ENCODE results near the gene FTCD.
"Not testable (repeated sequence)": the region's sequence is repeated elsewhere in the genome, so short reads cannot be mapped to it uniquely, and the experiment has no call there.

FTCD gene

GRCh38 chr21:46108827-46109312 is 46.5 kb downstream of the FTCD start:
- DNase-seq = no peak

- not testable (repeated sequence) for DNase-seq
Observed at GRCh38 chr21:46107376-46107775, 48.0 kb downstream of the FTCD start.

GRCh38 chr21:46104104-46104503 is 51.3 kb downstream of the FTCD start:
- DNase-seq = no peak

- no peak for DNase-seq
Observed at GRCh38 chr21:46100906-46101305, 54.5 kb downstream of the FTCD start.

DNA sequence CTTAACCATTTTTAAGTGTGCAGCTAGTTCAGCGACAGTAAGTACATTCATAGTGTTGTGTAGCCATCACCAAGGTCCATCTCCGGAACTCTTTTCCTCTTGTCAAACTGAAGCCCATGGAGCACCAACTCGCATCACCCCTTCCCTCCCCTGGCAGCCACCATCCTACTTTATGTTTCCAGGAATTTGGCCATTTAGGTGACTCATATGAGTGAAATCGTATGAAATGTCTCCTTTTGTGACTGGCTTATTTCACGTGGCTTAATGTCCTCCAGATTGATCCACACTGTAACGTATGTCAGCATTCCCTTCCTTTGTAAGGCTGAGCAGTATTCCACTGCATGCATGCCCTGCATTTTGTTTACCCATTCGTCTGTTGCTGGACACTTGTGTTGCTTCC is 55.0 kb downstream of the FTCD start:
- no peak for DNase-seq

GRCh38 chr21:46100020-46100419 is 55.4 kb downstream of the FTCD start:
- DNase-seq = no peak

DNA sequence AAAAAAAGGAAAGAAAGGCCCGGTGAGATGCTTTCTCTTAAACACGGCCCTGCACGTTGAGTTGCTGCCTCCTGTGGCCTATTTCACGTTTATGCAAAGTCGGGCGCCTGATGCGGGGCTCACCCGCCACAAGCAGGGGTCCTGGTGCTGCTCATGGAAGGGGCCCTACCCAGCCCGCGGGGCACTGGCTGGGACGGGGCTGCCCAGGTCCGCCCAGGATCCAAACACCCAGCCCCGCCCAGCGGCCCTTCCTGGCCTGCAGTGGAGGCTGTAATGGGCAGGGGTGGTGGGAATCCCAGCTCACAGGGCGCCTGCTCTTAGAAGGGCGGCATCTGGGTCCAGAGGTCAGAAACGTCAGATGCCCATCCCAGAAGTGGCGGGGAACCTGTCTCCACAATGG is 55.9 kb downstream of the FTCD start:
- no peak for DNase-seq

- DNase-seq = no peak
Observed at GRCh38 chr21:46098303-46099141, 56.9 kb downstream of the FTCD start.

DNA sequence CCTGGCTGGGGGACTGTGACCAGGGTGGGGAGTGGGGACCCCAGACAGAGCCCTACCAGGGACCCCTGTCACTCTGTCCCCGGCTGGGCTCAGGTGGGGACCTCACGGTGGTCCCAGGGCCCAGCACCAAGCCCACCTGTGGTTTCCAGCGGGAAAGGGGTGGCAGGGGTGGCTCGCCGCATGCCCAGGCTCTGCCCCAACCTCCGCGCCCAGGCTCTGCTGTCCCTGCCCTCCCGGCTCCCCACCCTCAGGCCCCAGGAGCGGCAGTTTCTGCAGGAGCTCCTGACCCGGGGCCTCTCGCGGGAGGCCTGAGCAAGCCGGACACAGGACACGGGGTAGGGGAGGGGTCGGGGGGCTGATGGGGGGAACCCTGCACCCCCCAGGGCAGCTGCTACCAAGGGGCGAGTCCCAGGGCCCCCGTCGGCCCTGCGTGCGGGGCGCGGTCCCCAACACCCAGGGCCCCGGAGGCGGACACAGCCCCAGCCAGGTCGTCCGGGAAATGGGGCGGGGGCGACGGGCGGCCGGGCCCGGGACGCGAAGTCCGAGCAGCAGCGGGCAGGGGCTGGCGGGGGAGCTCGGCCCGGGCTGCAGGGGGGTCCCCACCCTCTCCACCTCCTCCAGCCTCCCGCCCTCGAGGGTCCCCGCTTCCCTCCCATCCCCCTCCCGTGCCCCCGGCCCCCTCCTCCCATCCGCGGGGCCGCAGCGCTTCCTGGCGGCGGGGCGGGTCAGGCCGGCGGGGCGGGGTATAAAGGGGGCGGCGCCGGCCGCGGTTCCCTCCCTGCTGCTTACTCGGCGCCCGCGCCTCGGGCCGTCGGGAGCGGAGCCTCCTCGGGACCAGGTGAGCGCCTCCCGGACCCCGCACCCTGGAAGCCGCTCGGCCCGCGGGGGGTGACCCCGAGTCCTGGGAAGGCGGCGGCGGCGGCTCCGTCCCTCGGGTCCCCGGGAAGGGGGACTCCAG is 57.8 kb downstream of the FTCD start, which contains the start of gene COL6A2:
COL6A2 (plus strand) TSS at position 777 of the 958 bp plus-strand sequence.
- DNase-seq = no peak

DNA sequence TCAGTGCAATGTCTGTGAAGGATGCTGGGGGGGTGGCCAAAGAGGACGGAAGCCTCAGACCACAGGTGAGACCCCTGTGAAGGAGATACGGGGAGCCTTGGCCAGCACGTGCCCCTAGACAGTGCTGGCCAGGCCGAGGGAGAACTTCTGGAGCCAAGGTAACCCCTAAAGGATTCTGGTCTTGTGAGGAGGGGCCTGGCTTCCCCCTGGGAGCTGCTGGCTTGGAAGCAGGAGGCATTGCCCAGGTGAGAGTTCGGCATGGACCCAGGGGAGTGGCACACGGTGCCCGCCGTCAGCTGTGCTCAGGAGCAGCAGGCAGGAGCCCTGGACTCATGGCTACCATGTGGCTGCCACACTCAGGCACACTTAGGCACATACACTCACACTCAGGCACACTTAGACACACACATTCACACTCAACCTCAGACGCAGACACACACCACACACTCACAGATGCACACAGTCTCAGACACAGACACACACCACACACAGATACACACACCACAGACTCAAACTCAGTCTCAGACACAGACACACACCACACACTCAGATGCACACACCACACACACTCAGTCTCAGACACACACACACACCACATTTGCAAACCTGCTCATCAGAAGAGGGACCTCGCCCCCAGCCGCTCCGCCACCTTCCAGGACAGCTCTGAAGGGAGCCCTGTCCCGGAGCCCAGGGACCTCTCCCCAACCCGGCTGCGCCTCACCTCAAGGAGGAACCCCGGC is 58.6 kb downstream of the FTCD start:
- no peak for DNase-seq

DNA sequence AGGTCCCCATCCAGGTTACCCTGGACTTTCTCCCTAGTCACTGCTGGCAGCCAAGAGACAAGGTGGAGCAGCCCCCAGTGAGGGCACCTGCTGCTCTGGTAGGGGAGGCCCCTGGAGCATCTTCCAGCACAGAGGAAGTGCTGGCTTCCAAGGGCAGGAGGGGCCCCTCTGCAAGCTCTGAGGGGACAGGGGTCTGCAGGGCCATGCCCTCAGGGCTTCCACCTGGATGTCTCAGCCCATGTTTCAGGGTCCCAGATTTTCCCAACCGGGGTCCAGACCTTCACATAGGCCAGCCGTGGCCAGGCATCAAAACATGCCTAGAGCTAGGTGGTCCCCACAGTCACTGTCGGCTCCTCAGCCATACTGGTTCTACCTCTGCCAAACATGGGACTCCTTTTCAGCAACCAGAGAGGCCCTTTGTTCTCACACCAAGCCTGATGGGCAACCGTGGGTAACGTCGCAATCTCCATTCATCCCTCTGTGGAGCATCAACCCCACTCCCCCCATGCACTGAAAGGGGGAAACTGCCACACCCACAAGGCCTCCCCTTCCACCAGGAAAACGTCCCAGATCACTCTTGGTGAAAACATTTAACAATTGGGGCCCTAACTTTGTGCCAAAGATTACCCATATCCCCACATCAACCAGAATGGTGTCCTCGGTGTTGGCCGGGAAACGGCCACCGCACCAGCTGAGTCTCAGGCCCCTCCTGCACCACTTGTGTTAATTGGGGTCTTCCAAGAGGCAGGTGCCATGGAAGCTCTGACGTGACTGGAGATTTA is 59.4 kb downstream of the FTCD start:
- DNase-seq = no peak

DNA sequence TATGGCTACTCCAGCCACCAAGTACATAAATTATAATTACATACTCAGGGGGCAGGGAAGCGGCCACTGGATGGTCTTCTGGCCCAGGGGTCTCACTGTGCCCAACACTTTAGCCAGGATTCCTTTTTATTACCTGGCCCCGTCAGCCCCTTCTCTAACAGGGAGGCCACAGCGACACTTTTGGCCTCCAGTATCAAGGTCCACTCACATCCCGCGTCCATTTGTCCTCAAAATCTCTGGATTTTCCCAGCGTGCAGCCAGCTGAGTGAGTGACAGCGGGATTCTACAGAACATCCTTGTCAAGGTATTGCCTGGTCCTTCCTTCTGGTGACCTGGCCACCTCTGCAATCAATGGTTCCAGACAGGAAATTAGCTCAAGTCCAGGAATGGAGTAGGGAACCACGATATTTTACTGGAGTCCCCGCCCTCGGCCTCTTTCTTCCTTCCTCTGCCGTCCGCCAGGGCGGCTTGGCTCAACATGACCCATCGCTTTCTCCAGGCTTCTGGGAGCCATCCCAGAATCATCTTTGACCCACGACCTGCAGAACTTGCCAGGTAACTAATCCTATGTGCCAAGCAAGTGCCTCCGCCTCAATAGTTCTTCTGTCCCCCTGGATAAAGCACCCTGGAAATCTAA is 60.2 kb downstream of the FTCD start:
- DNase-seq = no peak

DNA sequence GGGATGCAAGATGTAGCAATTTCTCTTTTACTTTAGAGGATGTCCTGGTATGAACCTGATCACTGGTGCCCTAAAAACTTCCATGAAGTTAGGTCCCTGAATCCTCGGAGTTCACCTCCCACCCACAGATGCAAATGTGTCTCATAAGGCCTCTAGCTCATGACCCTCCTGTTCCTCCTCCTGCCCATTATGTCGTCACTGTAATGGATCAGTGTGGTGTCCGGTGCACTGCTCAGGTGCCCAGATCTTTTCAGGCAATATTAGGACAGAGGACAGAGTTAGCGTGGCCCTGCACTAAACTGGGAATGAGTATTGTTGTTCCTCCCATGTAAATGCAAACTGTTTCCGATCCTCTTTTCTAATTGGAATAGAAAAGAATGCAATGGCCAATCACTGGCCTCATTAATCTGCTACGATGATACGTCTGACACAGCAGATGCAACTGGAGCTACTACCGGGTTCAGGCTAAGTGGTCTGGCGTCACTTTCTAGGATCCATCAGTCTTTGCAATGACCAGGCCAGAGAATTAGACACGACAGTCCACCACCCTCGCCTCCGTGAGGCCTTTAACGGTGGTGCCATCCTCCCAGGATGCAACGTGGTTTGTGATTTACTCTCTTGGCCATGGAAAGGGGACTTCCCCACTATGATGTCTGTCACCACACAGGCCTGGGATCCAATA is 60.8 kb downstream of the FTCD start:
- no peak for DNase-seq

- DNase-seq = no peak
Observed at GRCh38 chr21:46093668-46094400, 61.5 kb downstream of the FTCD start.

- no peak for DNase-seq
Observed at GRCh38 chr21:46092811-46093667, 62.3 kb downstream of the FTCD start.

DNA sequence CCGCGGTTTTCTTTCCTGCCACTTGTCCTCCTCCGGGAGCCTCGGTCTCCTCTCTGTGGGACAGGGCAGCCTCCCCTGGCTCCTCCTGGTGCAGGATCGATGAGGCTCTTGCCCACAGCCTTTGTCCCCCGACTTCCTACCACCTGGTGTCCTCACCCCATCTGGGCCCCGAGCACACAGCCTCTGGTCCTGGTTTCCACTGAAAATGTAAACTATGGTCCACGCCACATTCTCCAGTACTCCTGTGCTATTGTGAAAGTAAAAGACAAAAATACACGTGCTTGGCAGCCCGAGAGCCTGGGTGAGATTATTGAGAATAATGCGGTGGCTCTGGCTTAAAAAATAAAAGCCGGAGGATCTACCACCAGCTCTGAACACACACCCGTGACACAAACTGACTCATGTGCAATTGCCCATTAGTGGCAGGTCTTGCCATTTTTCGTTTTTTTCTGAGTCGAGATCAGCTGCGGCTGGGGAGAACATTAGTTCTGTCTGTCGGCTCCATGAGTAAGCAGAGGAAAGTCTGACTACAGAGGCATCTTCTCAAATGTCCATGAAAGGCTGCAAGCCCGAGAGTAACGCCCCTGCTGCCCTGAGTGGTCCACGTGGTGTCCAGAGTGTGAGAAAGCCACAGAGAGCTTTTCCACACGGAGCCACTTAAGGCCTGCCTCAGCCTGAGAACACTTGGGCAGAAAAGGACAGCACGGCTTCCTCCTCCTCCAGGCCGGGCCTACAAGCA is 63.2 kb downstream of the FTCD start:
- DNase-seq = no peak

DNA sequence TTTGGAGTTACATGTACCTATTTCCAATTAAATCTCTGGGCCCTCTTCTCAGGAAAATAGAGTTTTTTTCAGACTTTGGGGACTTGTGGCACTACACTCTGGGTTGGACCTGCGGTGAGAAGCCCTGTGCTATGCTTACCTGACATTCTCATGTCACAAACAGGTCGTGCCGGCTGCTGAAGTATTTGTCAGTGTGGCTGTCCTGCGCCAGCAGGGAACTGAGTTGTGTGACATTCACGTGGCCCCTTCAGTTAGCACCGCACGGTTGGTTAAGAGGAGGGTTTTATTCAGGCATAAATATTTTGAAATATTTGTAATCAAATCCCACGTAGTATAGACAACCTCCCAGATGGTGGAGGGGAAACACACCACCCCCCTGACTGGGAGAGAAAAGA is 63.8 kb downstream of the FTCD start:
- no peak for DNase-seq

GRCh38 chr21:46091118-46091517 is 64.3 kb downstream of the FTCD start:
- no peak for DNase-seq

Data from NCI-H1417 treated with DMSO at 0.1 percent for 48 hours (cell line).